KOPT-K1 (cell line): Measurements from ENCODE around the gene CRBN.
A peak's percentile ranks its signal among the peaks of the same experiment; 100 is the strongest.

Source experiments
- H3K27ac ChIP-seq: fragments of 200-600 bp; sonication (generic); 2 replicates; pipeline ENCODE4 v1.5.1; 2016; ENCODE audit warnings: antibody characterized with exemption, mild to moderate bottlenecking, low read depth, low read length; ENCODE audit not compliant: poor library complexity, severe bottlenecking
- H3K36me3 ChIP-seq: fragments of 200-600 bp; sonication (generic); 2 replicates; pipeline ENCODE4 v1.5.1; 2017; ENCODE audit warnings: antibody characterized with exemption, mild to moderate bottlenecking, low read length, moderate library complexity; ENCODE audit not compliant: insufficient read depth
- H3K9me3 ChIP-seq: fragments of 200-600 bp; sonication (generic); 2 replicates; pipeline ENCODE4 v1.5.1; 2017; ENCODE audit warnings: antibody characterized with exemption, low read length, mild to moderate bottlenecking; ENCODE audit not compliant: insufficient read depth, poor library complexity, severe bottlenecking

Gene CRBN

GRCh38 chr3:3189102-3189727 is 9.7 kb upstream of the CRBN start:
- Histone ChIP-seq H3K9me3 (peaks cover 5% of the 10 kb centered on the region), H3K27ac (no peak overlapping the region), H3K36me3 (no peaks in the 10 kb centered on the region)

DNA sequence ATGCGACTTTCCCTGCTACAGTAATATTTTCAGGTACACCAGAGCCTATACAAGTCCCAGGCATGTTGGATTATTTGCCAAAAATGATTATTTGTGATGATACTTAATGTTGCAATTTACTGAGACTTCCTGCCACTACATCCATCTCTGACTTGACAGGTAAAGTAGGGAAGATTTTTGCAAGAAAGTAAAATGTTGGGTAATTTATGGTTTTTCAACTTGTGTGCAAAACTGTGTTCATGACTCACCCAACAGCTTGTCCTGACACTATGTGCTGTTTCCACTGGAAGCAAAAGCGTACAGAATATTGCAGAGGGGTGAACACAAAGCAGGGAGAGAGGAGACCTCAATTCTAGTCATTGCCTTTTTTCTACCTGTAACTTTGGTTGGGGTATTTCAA is 5.4 kb upstream of the CRBN start:
- peaks cover 5% of the 10 kb centered on the region for H3K9me3 ChIP-seq
- no peak overlapping the region for H3K27ac ChIP-seq

DNA sequence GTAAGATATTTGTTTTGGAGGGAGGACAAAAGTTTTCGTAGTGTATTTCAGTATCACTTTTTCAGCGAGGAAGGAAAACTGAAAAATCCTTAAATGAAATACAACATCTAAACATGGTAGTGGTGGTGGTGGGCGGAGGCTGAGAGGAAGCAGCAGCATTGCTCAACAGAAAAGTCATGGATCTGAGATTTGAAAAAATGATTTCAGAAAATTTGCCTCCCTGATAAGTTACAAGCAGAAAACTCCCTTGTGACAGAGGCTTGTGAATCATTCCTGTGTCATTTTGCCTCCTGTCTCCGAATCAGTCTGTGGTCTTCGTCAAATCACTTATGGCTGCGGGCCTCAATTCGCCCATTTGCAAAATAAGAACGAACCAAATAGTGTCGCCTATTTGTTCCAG is 965 bp upstream of the CRBN start:
- Histone ChIP-seq H3K27ac (no peak overlapping the region), H3K9me3 (no peaks in the 10 kb centered on the region)

More for the DNA sequence above, 5.4 kb upstream of the CRBN start:
- H3K36me3 ChIP-seq, result no peaks in the 10 kb centered on the region

DNA sequence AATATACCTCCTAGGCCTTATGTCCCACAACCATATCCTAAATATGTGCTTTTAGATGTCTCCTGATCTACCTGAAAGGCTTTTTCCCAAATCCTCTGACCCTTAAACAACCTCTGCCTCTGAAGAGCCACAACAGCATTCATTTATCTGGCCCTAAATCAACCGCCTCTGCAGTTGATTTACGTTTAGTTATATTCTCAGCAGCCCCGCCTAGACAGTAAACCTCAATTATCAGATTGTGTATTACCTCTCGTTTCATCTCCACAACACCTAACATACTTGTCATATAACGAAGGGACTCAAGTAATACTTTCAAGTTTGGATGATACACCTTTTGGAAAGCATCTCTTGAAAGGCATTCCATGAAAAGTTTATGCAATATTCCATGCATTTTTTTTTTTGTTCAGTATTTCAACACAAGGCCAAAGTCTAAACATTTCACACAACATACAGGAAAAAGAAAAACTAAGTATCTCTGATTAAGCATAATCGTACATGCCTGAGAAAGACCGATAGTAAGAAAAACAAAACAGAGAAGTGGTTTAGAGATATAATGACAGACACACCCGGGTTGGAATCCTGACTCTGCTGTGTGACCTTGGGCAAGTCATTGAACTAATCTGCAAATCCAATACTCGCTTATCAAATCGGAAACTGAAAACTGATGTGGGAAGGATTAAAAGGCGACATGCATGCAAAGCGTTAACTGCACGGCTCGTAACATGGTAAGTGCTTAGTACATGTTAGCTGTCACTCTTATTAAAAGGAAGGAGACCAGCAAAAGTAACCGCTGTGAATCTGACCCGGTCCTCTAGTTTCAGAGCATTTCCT is 778 bp downstream of the CRBN start:
- Histone ChIP-seq H3K27ac (peak overlapping the region; percentile 53), H3K9me3 (no peaks in the 10 kb centered on the region), H3K36me3 (peaks cover 8% of the 10 kb centered on the region)

More for the DNA sequence above, 965 bp upstream of the CRBN start:
- no peaks in the 10 kb centered on the region for H3K36me3 ChIP-seq

GRCh38 chr3:3177861-3178497 is 1.5 kb downstream of the CRBN start:
- no peaks in the 10 kb centered on the region for H3K9me3 ChIP-seq
- peaks cover 11% of the 10 kb centered on the region for H3K36me3 ChIP-seq
- H3K27ac ChIP-seq, result no peak overlapping the region

DNA sequence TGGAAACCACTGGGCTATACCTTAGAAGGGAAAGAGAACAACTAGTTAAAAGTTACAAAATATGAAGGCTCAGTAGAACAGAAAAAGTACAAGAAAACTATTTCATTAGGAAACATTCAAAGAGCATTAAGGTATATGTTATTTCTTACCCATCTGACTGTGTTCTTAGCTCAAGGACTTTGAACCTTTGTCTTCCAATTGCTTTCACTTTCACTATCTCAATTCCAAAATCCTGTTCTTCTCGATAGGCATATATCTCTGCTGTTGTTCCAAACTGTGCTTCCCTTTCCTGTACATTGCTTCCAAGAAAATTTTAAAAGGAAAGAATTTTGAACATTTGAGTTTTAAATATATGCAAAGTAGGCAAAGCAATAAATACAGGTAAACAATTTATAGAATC is 6.9 kb downstream of the CRBN start:
- peaks cover 48% of the 10 kb centered on the region for H3K36me3 ChIP-seq
- H3K9me3 ChIP-seq, result no peaks in the 10 kb centered on the region
- peak overlapping the region; percentile 67 for H3K27ac ChIP-seq

- Histone ChIP-seq H3K9me3 (no peaks in the 10 kb centered on the region), H3K27ac (no peak overlapping the region), H3K36me3 (peaks cover 64% of the 10 kb centered on the region)
Measured at GRCh38 chr3:3170998-3171397, 8.5 kb downstream of the CRBN start.

GRCh38 chr3:3165650-3166049 is 13.8 kb downstream of the CRBN start:
- Histone ChIP-seq H3K9me3 (no peaks in the 10 kb centered on the region), H3K27ac (no peak overlapping the region), H3K36me3 (peaks cover 87% of the 10 kb centered on the region)

- H3K9me3 ChIP-seq, result no peaks in the 10 kb centered on the region
- no peak overlapping the region for H3K27ac ChIP-seq
- H3K36me3 ChIP-seq, result peaks cover 87% of the 10 kb centered on the region
Measured at GRCh38 chr3:3165241-3165640, 14.2 kb downstream of the CRBN start.

DNA sequence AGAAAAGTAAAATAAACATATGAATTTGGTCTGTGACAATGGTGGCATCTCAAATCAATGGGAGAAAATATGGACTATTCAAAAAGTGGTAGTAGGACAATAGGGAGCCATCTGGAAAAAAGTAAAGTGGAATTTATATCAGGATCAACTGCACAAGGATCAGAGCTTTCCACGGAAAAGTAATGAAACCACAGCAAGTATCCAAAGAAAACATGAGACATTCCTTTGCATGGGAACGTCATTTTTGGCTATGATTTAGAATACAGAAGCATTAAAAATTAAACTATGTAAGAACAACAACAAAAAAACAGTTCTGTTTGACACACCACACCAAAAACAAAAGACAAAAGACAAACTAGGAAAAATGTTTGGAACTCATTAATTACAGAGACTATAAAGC is 18.7 kb downstream of the CRBN start:
- Histone ChIP-seq H3K36me3 (peaks cover 100% of the 10 kb centered on the region), H3K9me3 (no peaks in the 10 kb centered on the region)

DNA sequence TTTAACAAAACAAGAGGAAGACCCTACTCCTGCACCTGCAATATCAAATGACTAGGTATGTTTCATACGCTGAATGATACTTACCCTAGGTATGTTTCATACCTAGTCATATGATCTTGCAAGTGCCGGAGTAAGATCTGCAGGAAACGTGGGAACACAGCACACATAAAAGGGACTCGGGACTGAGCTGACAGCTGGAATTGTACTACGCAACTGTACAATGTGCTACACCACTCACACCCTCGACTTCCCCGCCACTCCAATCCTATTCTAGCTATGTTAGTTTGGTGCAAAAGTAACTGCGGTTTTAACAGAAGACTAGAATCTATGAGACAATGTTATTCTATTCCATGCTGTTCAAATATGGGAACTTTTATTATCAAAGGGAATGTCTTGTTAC is 22.0 kb downstream of the CRBN start:
- Histone ChIP-seq H3K9me3 (no peaks in the 10 kb centered on the region), H3K36me3 (peaks cover 100% of the 10 kb centered on the region), H3K27ac (no peak overlapping the region)

More for the DNA sequence above, 18.7 kb downstream of the CRBN start:
- H3K27ac ChIP-seq, result no peak overlapping the region

DNA sequence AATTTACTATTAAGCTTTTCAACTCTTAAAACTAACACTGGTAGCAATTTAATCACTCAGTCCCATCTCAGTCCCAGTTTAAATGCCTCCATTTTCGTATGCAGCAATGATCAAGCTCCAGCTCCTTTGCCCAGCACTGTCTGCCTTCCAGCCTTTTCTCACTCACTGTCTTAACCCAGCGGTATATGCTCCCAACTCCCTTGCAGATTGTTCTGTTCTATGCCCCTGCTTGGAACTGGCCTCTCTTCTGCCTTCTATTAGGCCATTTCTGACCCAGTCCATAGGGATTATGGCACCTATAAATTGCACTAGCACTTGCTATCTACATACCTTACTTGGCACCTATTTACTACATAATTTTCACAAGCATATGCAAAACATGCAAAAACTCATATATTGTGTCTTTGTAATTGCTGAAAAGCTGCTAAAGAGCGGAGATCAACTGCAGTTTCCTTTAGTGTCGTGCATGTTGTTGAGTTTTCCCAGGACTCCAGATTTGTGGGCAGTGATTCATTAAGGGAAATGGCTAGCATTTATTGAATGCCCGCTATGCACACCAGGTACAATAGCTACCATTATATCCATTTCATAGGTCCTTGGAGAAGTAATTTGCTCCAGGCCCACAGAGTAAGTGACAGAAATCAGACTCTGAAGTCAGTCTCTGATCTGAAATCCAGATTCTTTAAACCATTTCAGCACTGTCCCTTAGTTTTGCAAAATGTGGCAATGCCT is 24.4 kb downstream of the CRBN start:
- Histone ChIP-seq H3K36me3 (peaks cover 100% of the 10 kb centered on the region), H3K9me3 (no peaks in the 10 kb centered on the region), H3K27ac (no peak overlapping the region)

GRCh38 chr3:3151513-3151912 is 28.0 kb downstream of the CRBN start:
- no peaks in the 10 kb centered on the region for H3K9me3 ChIP-seq
- H3K27ac ChIP-seq, result no peak overlapping the region
- H3K36me3 ChIP-seq, result peaks cover 99% of the 10 kb centered on the region

DNA sequence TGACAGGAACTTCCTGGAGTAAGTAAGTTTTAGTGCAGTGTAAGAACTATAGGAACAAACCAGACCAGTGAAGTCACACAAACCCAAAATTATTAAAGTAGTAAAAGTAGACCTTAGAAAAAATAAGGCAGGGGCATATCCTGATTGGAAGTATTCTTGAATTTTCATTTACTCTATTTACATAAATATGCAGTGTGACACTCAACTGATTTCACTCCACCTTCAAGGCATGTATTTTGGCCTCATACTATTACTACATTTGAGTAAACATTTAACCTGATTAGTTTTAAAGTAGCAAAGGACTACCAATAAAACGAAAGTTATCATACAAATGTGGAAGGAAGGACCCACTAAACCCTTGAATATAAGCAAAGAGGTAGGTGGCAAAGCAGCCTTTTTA is 29.9 kb downstream of the CRBN start:
- H3K36me3 ChIP-seq, result peaks cover 99% of the 10 kb centered on the region
- H3K9me3 ChIP-seq, result no peaks in the 10 kb centered on the region
- no peak overlapping the region for H3K27ac ChIP-seq

DNA sequence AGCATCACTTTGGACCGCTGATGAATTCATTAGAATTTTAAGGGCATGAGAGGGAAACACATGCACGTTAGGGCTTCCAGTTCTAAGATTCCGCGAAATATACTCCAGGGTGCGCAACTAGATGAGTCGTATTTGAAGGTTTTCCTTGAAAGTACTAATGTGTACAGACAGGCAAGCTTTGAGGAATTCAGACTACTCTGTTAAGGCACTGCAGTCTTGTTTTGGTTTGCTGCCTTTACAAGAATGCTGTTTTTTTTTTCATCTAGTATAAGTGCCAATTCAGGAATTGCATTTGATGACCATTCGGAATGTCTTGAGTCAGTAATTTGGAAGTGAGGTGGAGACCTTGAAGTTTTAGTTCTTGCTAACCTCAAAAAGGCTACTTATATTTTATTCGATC is 33.7 kb downstream of the CRBN start:
- peaks cover 99% of the 10 kb centered on the region for H3K36me3 ChIP-seq
- H3K27ac ChIP-seq, result no peak overlapping the region
- H3K9me3 ChIP-seq, result no peaks in the 10 kb centered on the region
